OCI-LY1 (cell line): Measurements from ENCODE around the gene GPR155.

Experiments
- EZH2 ChIP-seq: fragments of 200-600 bp; sonication (generic), shearing (Covaris generic); IDR thresholded peaks from 2 replicates; pipeline ENCODE4 v1.8.0; 2017; ENCODE audit warnings: borderline replicate concordance, mixed run types, mild to moderate bottlenecking, antibody characterized with exemption, low read length, moderate library complexity, mixed read lengths
- TF ChIP-seq, protein P1 (sequence below): fragments of 200-600 bp; sonication (generic), shearing (Covaris generic); IDR thresholded peaks from 2 replicates; pipeline ENCODE4 v1.5.1; 2017; ENCODE audit warnings: mild to moderate bottlenecking, antibody characterized with exemption, low read length, moderate library complexity, mixed read lengths

GRCh38 chr2:174442546-174443510 lies 44.0 kb downstream of the GPR155 start:
- TF ChIP-seq, protein P1, sequence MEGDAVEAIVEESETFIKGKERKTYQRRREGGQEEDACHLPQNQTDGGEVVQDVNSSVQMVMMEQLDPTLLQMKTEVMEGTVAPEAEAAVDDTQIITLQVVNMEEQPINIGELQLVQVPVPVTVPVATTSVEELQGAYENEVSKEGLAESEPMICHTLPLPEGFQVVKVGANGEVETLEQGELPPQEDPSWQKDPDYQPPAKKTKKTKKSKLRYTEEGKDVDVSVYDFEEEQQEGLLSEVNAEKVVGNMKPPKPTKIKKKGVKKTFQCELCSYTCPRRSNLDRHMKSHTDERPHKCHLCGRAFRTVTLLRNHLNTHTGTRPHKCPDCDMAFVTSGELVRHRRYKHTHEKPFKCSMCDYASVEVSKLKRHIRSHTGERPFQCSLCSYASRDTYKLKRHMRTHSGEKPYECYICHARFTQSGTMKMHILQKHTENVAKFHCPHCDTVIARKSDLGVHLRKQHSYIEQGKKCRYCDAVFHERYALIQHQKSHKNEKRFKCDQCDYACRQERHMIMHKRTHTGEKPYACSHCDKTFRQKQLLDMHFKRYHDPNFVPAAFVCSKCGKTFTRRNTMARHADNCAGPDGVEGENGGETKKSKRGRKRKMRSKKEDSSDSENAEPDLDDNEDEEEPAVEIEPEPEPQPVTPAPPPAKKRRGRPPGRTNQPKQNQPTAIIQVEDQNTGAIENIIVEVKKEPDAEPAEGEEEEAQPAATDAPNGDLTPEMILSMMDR: no peak
- TF ChIP-seq EZH2: no peak
